ENCODE measurements around the gene ZNF804B.

ZNF804B gene

DNA sequence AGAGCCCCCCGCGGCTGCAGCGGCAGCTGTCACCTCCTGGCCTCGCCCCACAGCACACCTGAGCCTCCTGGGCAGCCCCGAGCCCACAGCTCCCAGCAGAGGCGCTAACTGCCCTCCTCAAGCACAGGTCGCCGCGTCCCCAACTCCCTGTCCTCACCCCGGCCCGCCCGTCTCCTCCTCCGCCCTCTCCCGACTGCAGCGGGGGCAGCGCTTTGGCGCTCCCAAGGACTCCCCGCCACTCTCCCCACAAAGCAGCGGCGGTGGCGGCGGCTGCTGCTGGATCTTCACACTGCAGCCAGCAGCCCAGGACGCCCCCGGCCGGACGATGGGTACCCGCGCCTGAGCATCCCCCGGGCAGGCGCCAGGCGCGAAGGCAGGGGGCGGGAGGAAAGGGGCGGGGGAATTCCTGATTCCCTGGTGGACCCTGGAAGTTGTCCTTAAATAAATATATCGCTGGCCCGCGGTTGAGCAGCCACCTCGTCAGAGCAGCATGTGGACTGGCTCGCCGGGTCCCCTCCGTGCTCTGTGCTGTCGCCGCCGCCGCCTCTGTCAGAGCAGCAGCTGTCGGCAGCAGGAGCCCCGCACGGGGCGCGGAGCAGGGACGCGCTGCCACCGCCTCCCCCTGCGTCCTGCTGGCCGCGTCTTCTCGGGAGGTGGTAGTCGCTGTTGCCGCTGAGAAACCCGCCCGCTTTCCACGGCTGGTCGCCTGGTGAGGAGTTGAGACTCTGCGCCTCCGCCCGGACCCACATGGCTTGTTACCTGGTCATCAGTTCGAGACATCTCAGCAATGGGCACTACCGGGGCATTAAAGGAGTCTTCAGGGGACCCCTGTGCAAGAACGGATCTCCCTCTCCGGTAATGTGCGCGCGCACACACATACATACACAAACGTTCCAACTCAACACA lies at the start of gene ZNF804B:
ZNF804B (plus strand) TSS at position 471 of the 906 bp plus-strand sequence; CDS start at position 748, 277 bp downstream.
- no peak for DNase-seq

- DNase-seq = no peak
Observed at GRCh38 chr7:88735920-88736319, 23.6 kb upstream of the ZNF804B start.

DNA sequence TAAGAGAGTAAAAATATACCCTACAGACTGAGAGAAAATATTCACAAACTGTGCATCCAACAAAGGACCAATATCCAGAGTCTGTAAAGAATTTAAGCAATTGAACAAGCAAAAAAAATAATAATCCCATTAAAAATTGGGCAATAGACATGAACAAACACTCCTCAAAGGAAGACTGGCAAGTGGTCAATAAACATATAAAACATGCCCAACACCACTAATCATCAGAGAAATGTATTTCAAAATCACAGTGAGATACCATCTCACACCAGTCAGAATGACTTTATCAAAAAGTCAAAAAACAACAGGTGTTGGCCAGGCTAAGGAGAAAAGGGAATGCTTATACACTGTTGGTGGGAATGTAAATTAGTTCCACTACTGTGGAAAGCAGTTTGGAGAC lies 21.9 kb upstream of the ZNF804B start:
- DNase-seq = no peak

GRCh38 chr7:88746126-88746525 lies 13.4 kb upstream of the ZNF804B start:
- no peak for DNase-seq

- DNase-seq = no peak
Observed at GRCh38 chr7:88756802-88757201, 2.7 kb upstream of the ZNF804B start.

DNA sequence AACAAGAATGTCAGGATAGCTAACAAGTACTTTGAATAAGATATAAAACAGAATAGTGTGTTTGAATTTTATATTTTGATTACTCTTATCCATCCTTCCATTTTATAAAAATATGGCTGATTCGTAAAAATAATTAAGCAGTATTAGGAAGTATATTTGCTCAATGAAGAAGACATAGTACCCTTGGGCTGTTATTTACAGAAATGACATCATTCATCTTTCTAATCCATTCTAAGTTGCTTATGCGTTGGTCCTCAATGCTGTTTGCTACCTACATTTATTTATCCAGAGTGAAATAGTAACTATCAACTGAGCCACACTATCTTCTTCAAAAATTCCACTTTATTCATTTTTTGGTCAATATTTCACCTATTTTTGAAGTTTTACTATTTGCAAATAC lies 2.1 kb upstream of the ZNF804B start:
- no peak for DNase-seq

- no peak for DNase-seq
Observed at GRCh38 chr7:88758381-88759229, 895 bp upstream of the ZNF804B start.

DNA sequence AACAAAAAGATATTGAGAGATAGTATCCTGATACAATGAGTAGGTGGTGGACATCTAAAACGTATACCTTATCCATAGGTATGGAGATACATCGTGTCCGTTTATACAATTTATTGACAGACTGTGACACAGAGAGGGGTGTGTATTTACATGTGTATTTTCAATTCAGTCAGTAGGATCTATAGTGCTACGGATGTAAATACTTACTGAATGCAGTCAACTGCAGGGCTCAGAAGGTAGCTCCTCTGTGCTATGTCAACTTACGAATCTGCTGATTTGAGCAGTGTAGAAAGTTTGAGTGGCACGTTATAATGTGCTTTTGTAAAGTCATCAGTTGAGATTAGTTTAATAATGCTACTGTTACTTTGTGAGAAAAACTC lies 626 bp downstream of the ZNF804B start:
- no peak for DNase-seq

DNA sequence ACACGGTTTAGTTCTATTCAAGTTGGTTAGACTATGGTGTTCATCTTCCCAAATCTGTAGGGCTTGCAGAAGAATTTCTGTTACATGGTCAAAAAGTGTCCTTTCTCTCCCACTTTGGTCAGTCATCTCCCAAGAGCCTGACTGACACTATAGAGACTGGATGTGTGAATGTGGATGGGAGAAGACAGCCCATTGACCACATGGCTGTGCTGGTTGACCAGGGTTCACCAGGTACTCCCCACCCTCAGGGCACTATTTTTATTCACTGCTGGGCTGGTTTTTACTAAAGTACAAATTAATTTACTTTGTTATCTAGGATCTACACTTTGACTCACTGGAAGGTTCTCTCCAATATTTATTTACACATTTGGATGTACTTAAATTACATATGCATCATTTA lies 2.3 kb downstream of the ZNF804B start:
- DNase-seq = no peak

DNA sequence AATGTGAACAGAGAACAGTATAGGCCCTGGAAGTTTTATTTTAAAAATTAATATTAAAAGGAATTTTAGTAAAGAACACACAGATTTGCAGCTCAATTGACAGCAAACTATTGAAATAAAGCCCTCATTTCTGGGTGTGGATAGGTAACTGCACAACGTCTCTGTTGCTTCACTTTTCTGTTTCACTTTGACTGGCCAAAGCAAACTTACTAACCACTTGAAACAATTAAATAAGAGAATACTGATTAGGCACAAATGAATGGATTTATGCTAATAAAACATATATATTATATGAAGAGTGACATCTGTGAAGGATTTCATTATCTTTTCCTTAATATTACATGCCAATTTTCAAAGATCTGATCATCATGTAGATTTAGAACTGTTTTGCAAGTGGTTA lies 11.9 kb downstream of the ZNF804B start:
- no peak for DNase-seq

GRCh38 chr7:88772776-88773175 lies 13.3 kb downstream of the ZNF804B start:
- DNase-seq = no peak

DNA sequence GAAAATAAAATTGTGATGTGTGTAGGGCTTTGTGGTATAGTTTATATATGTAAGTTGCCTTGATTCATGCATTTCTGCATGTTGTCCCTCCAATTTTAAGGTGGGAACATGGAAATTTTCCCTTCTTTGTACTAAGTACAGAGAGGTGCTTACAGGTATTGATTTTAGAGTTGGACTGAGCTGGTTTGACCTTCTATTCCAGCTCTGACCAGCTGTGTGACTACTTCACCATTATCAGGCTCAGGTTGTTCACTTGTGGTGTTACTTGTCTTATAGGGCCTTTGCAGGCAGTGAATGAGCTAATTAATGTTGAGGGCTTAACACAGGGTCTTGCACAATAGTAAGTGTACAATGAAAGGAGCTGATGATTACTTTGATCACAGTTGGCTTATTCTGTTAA lies 16.3 kb downstream of the ZNF804B start:
- DNase-seq = no peak

DNA sequence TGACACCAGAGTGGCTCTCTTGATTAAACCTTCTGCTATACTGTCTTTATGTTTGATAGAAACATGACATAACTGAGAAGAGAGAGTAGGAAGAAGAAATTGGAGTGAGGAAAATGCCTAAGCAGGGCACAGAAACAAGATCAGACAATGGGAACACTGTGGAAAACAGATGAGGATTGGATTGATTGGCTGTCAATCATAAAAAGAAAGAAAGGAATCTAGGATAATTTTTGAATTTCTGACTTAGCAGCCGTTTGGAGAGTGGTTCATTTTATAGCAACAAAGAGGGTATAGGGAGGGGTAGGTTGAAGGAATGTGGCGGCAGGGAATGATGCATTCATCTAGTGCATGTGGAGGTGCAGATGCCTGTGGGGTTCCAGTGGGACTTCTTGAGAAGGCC lies 28.3 kb downstream of the ZNF804B start:
- no peak for DNase-seq

- DNase-seq = no peak
Observed at GRCh38 chr7:88789480-88790064, 30.1 kb downstream of the ZNF804B start.

GRCh38 chr7:88791891-88792290 lies 32.4 kb downstream of the ZNF804B start:
- DNase-seq = no peak

DNA sequence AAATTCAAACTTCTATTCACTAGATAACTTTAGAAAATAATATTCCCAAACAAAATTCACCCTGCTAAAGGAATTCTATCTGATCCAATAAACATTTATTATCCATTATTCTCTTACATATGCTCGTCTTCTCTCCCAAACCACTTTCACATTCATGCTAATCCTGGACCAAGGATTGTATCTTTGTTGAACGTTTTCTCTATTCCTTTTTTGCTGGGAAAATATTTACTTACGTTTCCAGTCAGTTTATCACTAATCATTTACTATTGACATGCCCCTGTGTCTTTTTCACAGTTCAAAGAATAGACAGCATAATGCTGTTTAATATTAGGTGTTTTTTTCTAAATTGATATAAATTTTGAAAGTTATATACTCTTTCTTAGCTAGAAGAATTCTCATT lies 32.9 kb downstream of the ZNF804B start:
- DNase-seq = no peak

GRCh38 chr7:88795553-88795952 lies 36.1 kb downstream of the ZNF804B start, which contains the start of gene TEX47:
TEX47 (minus strand) TSS chr7:88795737; CDS start chr7:88794942, 795 bp downstream.
- DNase-seq = no peak

DNA sequence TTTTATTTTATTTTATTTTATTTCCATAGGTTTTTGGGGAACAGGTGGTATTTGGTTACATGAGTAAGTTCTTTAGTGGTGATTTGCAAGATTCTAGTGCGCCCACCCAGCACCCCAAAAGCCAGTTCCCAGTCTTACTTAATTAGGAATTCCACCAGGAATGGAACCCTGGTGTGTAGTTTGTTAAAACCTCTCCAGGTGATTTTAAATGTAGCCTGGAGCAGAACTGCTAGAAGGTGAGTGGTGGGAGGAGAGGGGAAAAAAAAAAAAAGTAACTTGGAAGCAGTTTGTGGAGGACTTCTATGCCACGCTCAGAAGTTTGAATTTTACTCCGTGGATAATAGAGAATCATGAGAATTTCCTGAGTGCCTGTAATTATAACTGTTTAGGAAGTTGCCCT lies 41.5 kb downstream of the ZNF804B start:
- DNase-seq = no peak

- DNase-seq = no peak
Observed at GRCh38 chr7:88806280-88807037, 47.0 kb downstream of the ZNF804B start.

GRCh38 chr7:88818552-88818951 lies 59.1 kb downstream of the ZNF804B start:
- no peak for DNase-seq

GRCh38 chr7:88826222-88826621 lies 66.7 kb downstream of the ZNF804B start:
- DNase-seq = no peak

DNA sequence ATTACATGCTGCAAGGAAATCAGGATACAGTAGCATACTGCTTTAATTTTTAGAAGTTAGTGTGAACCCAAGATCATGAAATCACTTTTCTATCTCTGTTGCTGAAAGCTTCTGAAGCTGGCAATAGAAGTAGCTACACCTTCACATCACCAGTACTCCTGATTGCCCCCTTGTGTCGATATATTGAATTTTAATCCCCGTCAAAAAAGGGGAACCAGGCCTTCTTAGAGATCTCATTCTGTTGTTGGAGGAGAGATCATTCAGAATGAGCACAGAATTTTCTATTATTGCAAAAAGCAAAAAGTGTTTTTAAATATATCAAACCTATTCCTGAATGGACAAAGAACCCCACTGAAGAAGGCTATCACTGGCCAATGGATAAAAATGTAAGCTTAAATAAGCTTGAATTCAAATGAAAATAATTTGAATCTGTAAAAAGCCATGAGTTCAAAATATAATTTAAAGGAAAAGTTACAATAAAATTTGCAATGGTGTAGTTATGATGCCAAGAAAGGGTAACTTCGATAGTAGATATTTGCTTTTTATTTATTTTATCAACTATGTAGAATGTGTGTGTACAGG lies 75.7 kb downstream of the ZNF804B start:
- DNase-seq = no peak

Data from activated CD8-positive, alpha-beta memory T cell treated with anti-CD3 and anti-CD28 coated beads, Interleukin-2, amount 50 U/mL, for 4 hours (primary cell).